Epidermal melanocyte (primary cell): ENCODE results near the gene ALDH9A1.

ENCODE experiments used
- DNase-seq: peaks from one replicate; pipeline ENCODE4 v3.0.0; 2011; ENCODE audit warnings: low spot score; ENCODE audit not compliant: insufficient read length

Gene ALDH9A1

GRCh38 chr1:165624441-165624840 is 73.9 kb downstream of the ALDH9A1 start:
- DNase-seq: no peak

- no peak for DNase-seq
Measured at GRCh38 chr1:165623624-165624023, 74.7 kb downstream of the ALDH9A1 start.

GRCh38 chr1:165619647-165620151 is 78.7 kb downstream of the ALDH9A1 start:
- no peak for DNase-seq

GRCh38 chr1:165616987-165617546 is 81.3 kb downstream of the ALDH9A1 start:
- no peak for DNase-seq

GRCh38 chr1:165616054-165616612 is 82.2 kb downstream of the ALDH9A1 start:
- no peak for DNase-seq
